ENCODE measurements around the gene STAT3. TPM values are rescaled to one million over a fixed set of nuclear protein-coding genes. Genes with fewer than 3 reads are reported as not detected.
"Not testable (repeated sequence)": the region's sequence is repeated elsewhere in the genome, so short reads cannot be mapped to it uniquely, and the experiment has no call there.

The STAT3 gene
- total and polyA plus RNA-seq, 4 donors: 34.1 to 297 (median 178) TPM

DNA sequence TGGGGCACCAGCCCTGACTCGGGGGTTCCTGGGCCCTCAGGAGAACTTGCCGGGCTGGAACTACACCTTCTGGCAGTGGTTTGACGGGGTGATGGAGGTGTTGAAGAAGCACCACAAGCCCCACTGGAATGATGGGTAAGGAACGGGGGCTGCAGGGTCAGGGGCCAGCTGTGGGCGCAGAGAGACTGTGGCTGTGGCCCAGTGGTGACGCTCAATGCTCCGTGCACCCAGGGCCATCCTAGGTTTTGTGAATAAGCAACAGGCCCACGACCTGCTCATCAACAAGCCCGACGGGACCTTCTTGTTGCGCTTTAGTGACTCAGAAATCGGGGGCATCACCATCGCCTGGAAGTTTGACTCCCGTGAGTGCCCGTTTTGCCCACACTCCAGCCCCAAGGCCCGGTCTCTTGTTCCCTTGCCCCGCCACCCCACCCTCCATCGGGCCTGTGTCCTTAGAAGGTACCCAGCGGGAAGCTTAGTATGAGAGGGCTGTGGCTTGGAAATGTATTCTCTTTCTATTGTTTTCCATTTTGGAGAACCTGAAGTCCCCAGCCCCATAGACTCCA is 80.8 kb downstream of the STAT3 start:
- Histone ChIP-seq H3K4me3 (ENCODE audit: low read length in 2 of 2) (no peak overlapping the region), H3K36me3 (ENCODE audit: control insufficient read depth in 1 of 2, insufficient read depth in 2 of 2, low read length in 1 of 2) (no peaks in the 10 kb centered on the region), H3K9me3 (ENCODE audit: control insufficient read depth, low read length) (no peaks in the 10 kb centered on the region), H3K27ac (ENCODE audit: low read depth in 1 of 2, low read length in 2 of 2) (no peak overlapping the region), H3K27me3 (ENCODE audit: control insufficient read depth in 1 of 2, insufficient read depth in 2 of 2, low read length in 1 of 2) (no peaks in the 10 kb centered on the region), H3K4me1 (ENCODE audit: control insufficient read depth in 1 of 2, insufficient read depth in 2 of 2, low read length in 2 of 2) (no peaks in the 10 kb centered on the region)
- no peak for ATAC-seq (ENCODE audit: low FRiP score)
- 93 to 94% methylated on average over 19 of the region's 19 CpGs for WGBS, 2 donors
- intact Hi-C loops (cut with DNase I): no loop called here
- DNase-seq: no peak

DNA sequence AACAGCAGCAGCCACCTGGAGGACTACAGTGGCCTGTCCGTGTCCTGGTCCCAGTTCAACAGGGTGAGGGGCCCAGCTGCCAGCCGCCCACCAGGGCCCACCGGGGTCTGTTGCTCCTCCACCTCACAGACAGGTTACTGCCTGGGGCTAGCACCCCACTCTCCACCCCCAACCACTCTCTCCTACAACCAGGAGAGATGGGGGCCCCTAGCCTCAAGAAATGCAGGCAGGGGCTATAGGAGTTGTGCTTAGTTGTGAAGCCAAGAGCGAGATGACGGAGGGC is 81.9 kb downstream of the STAT3 start:
- ATAC-seq (ENCODE audit: low FRiP score) (no peak), DNase-seq (no peak)
- no peak overlapping the region for H3K4me3 ChIP-seq (ENCODE audit: low read length in 2 of 2)
- no peaks in the 10 kb centered on the region for H3K4me1 ChIP-seq (ENCODE audit: control insufficient read depth in 1 of 2, insufficient read depth in 2 of 2, low read length in 2 of 2)
- WGBS, 2 donors: 89 to 93% methylated on average over 5 of the region's 5 CpGs
- no peaks in the 10 kb centered on the region for H3K9me3 ChIP-seq (ENCODE audit: control insufficient read depth, low read length)
- H3K27me3 ChIP-seq (ENCODE audit: control insufficient read depth in 1 of 2, insufficient read depth in 2 of 2, low read length in 1 of 2): no peaks in the 10 kb centered on the region
- peaks cover 0 to 2% of the 10 kb centered on the region in 2 donors for H3K36me3 ChIP-seq (ENCODE audit: control insufficient read depth in 1 of 2, insufficient read depth in 2 of 2, low read length in 1 of 2)
- no peak overlapping the region for H3K27ac ChIP-seq (ENCODE audit: low read depth in 1 of 2, low read length in 2 of 2)
- intact Hi-C loops (cut with DNase I): no loop called here

GRCh38 chr17:42305543-42306384 is 82.5 kb downstream of the STAT3 start:
- Histone ChIP-seq H3K27ac (ENCODE audit: low read depth in 1 of 2, low read length in 2 of 2) (no peak overlapping the region), H3K36me3 (ENCODE audit: control insufficient read depth in 1 of 2, insufficient read depth in 2 of 2, low read length in 1 of 2) (peaks cover 2% of the 10 kb centered on the region in 2 donors), H3K27me3 (ENCODE audit: control insufficient read depth in 1 of 2, insufficient read depth in 2 of 2, low read length in 1 of 2) (no peaks in the 10 kb centered on the region), H3K9me3 (ENCODE audit: control insufficient read depth, low read length) (no peaks in the 10 kb centered on the region), H3K4me3 (ENCODE audit: low read length in 2 of 2) (no peak overlapping the region), H3K4me1 (ENCODE audit: control insufficient read depth in 1 of 2, insufficient read depth in 2 of 2, low read length in 2 of 2) (no peaks in the 10 kb centered on the region)
- WGBS, 2 donors: 88 to 91% methylated on average over 14 to 18 of the region's 18 CpGs
- DNase-seq (no peak), ATAC-seq (ENCODE audit: low FRiP score) (no peak)
- intact Hi-C loops (cut with DNase I): no loop called here

DNA sequence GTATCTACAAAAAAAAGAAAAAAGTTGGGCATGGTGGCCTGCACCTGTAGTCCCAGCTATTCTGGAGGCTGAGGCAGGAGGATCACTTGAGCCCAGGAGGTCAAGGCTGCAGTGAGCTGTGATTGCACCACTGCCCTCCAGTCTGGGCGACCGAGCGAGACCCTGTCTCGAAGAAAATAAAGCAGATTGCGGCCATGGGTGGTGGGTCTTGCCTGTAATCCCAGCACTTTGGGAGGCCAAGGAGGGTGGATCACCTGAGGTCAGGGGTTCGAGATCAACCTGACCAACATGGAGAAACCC is 83.3 kb downstream of the STAT3 start:
- ATAC-seq (ENCODE audit: low FRiP score); H3K4me1 ChIP-seq (ENCODE audit: control insufficient read depth in 1 of 2, insufficient read depth in 2 of 2, low read length in 2 of 2); intact Hi-C loops (cut with DNase I); DNase-seq; H3K36me3 ChIP-seq (ENCODE audit: control insufficient read depth in 1 of 2, insufficient read depth in 2 of 2, low read length in 1 of 2); H3K9me3 ChIP-seq (ENCODE audit: control insufficient read depth, low read length); H3K27ac ChIP-seq (ENCODE audit: low read depth in 1 of 2, low read length in 2 of 2); H3K27me3 ChIP-seq (ENCODE audit: control insufficient read depth in 1 of 2, insufficient read depth in 2 of 2, low read length in 1 of 2); H3K4me3 ChIP-seq (ENCODE audit: low read length in 2 of 2): not testable (repeated sequence)
- 95 to 98% methylated on average over 6 of the region's 6 CpGs for WGBS, 2 donors

- Histone ChIP-seq H3K4me1 (ENCODE audit: control insufficient read depth in 1 of 2, insufficient read depth in 2 of 2, low read length in 2 of 2) (no peaks in the 10 kb centered on the region), H3K9me3 (ENCODE audit: control insufficient read depth, low read length) (no peaks in the 10 kb centered on the region), H3K4me3 (ENCODE audit: low read length in 2 of 2) (no peak overlapping the region), H3K27ac (ENCODE audit: low read depth in 1 of 2, low read length in 2 of 2) (no peak overlapping the region), H3K27me3 (ENCODE audit: control insufficient read depth in 1 of 2, insufficient read depth in 2 of 2, low read length in 1 of 2) (no peaks in the 10 kb centered on the region), H3K36me3 (ENCODE audit: control insufficient read depth in 1 of 2, insufficient read depth in 2 of 2, low read length in 1 of 2) (peaks cover 2% of the 10 kb centered on the region in 2 donors)
- intact Hi-C loops (cut with DNase I): no loop called here
- 93 to 95% methylated on average over 16 of the region's 16 CpGs for WGBS, 2 donors
- ATAC-seq (ENCODE audit: low FRiP score): no peak
- DNase-seq: no peak
Observed at GRCh38 chr17:42304187-42305030, 83.8 kb downstream of the STAT3 start.

DNA sequence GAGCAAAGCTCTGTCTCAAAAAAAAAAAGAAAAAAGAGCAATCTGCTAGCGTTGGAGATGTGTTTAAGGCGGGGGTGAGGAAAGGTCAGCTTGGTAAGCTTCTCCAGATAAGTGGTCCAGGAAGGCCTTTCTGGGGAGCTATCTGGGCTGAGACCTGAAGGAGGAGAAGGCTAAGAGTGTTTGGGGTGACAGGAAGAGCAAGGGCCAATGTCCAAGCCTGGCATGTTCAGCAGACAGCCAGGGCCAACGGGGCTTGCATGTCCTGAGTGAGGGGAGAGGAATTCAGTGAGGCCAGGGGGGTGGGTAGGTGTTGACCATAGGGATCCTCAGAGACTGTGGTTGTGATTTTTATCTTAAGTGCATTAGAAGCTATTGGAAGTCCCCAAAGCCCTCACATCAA is 84.5 kb downstream of the STAT3 start:
- WGBS, 2 donors: 61 to 85% methylated on average over 3 of the region's 3 CpGs
- no peak for DNase-seq
- H3K27me3 ChIP-seq (ENCODE audit: control insufficient read depth in 1 of 2, insufficient read depth in 2 of 2, low read length in 1 of 2): no peaks in the 10 kb centered on the region
- intact Hi-C loops (cut with DNase I): no loop called here
- H3K4me1 ChIP-seq (ENCODE audit: control insufficient read depth in 1 of 2, insufficient read depth in 2 of 2, low read length in 2 of 2): no peaks in the 10 kb centered on the region
- no peaks in the 10 kb centered on the region for H3K9me3 ChIP-seq (ENCODE audit: control insufficient read depth, low read length)
- no peak overlapping the region for H3K4me3 ChIP-seq (ENCODE audit: low read length in 2 of 2)
- H3K36me3 ChIP-seq (ENCODE audit: control insufficient read depth in 1 of 2, insufficient read depth in 2 of 2, low read length in 1 of 2): peaks cover 2% of the 10 kb centered on the region in 2 donors
- no peak overlapping the region for H3K27ac ChIP-seq (ENCODE audit: low read depth in 1 of 2, low read length in 2 of 2)
- ATAC-seq (ENCODE audit: low FRiP score): no peak

- WGBS, 2 donors: 82 to 84% methylated on average over 9 of the region's 9 CpGs
- no peak for ATAC-seq (ENCODE audit: low FRiP score)
- Histone ChIP-seq H3K36me3 (ENCODE audit: control insufficient read depth in 1 of 2, insufficient read depth in 2 of 2, low read length in 1 of 2) (peaks cover 2% of the 10 kb centered on the region in 2 donors), H3K27me3 (ENCODE audit: control insufficient read depth in 1 of 2, insufficient read depth in 2 of 2, low read length in 1 of 2) (no peaks in the 10 kb centered on the region), H3K9me3 (ENCODE audit: control insufficient read depth, low read length) (no peaks in the 10 kb centered on the region), H3K4me3 (ENCODE audit: low read length in 2 of 2) (no peak overlapping the region), H3K27ac (ENCODE audit: low read depth in 1 of 2, low read length in 2 of 2) (no peak overlapping the region), H3K4me1 (ENCODE audit: control insufficient read depth in 1 of 2, insufficient read depth in 2 of 2, low read length in 2 of 2) (no peaks in the 10 kb centered on the region)
- intact Hi-C loops (cut with DNase I): no loop called here
- no peak for DNase-seq
Observed at GRCh38 chr17:42301022-42301421, 87.2 kb downstream of the STAT3 start.

DNA sequence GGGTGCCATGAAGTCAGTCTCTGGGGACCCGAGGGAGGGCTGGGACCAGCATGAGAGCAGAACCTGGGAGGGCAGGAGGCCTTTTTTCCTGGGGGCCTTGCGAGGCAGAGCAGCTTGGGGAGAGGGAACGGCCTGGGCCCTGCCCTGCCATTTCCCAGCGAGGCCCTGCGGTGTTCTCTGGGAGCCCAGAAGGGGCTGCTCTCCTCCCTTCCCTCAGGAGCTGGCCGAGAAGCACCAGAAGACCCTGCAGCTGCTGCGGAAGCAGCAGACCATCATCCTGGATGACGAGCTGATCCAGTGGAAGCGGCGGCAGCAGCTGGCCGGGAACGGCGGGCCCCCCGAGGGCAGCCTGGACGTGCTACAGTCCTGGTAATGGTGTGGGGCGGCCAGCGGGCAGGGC is 88.3 kb downstream of the STAT3 start:
- H3K9me3 ChIP-seq (ENCODE audit: control insufficient read depth, low read length); ATAC-seq (ENCODE audit: low FRiP score); H3K4me3 ChIP-seq (ENCODE audit: low read length in 2 of 2); DNase-seq; H3K36me3 ChIP-seq (ENCODE audit: control insufficient read depth in 1 of 2, insufficient read depth in 2 of 2, low read length in 1 of 2); H3K27me3 ChIP-seq (ENCODE audit: control insufficient read depth in 1 of 2, insufficient read depth in 2 of 2, low read length in 1 of 2); H3K27ac ChIP-seq (ENCODE audit: low read depth in 1 of 2, low read length in 2 of 2); intact Hi-C loops (cut with DNase I); H3K4me1 ChIP-seq (ENCODE audit: control insufficient read depth in 1 of 2, insufficient read depth in 2 of 2, low read length in 2 of 2): not testable (repeated sequence)
- 97% methylated on average over 3 of the region's 17 CpGs; no CpG with 5 or more reads in 1 of the 2 donors for WGBS, 2 donors

Measured in aorta (tissue), 5 donors.